ENCODE measurements around the gene LSM7.
"Not testable (repeated sequence)": the region's sequence is repeated elsewhere in the genome, so short reads cannot be mapped to it uniquely, and the experiment has no call there.

LSM7 gene

DNA sequence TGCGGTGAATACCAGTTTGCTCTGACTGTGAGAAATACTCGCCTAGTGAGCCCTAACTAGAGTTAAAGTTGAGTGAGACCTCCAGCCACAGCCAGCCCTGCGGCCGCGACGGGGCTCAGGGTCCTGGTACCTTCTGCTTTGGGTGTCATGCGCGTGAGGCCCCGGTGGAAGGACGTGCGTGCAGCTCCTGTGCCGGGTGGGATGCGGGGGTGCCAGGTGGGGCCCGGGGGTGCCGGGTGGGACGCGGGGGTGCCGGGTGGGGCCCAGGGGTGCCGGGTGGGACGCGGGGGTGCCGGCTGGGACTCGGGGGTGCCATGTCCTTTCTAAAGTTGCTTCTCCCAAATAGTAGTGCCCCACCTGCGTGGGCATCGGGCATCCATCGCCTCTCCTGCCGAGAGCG lies 23.2 kb upstream of the LSM7 start:
- Histone ChIP-seq H3K4me2 (ENCODE audit: low read length) (no peak overlapping the region), H4K20me1 (ENCODE audit: insufficient read depth, low read length) (no peaks in the 10 kb centered on the region), H3K4me1 (ENCODE audit: insufficient read depth, low read length, severe bottlenecking) (no peaks in the 10 kb centered on the region), H3K9me2 (ENCODE audit: low read depth, low read length) (no peaks in the 10 kb centered on the region), H3K27ac (ENCODE audit: low read depth, low read length, poor library complexity, severe bottlenecking) (no peak overlapping the region), H3K79me2 (ENCODE audit: insufficient read depth, low read length) (no peaks in the 10 kb centered on the region), H3F3A (ENCODE audit: insufficient read depth, low read length) (no peaks in the 10 kb centered on the region), H3K9me3 (ENCODE audit: low read length) (no peaks in the 10 kb centered on the region), H2AFZ (ENCODE audit: low read length) (no peak overlapping the region), H3K27me3 (ENCODE audit: insufficient read depth, low read length) (no peaks in the 10 kb centered on the region), H3K4me3 (ENCODE audit: low read depth, low read length, poor library complexity, severe bottlenecking) (no peak overlapping the region), H3K36me3 (ENCODE audit: insufficient read depth, low read length) (peaks cover 61% of the 10 kb centered on the region), H3K9ac (ENCODE audit: low read length) (no peak overlapping the region)
- no peak for TF ChIP-seq CTCF (IDR thresholded peaks at IDR 0.05; ENCODE audit: low read length)
- TF ChIP-seq EZH2 (IDR thresholded peaks at IDR 0.05; ENCODE audit: borderline replicate concordance, low read length), result no peak

GRCh38 chr19:2350656-2351055 lies 22.3 kb upstream of the LSM7 start:
- Histone ChIP-seq H3K9ac (ENCODE audit: low read length) (no peak overlapping the region), H2AFZ (ENCODE audit: low read length) (no peak overlapping the region), H4K20me1 (ENCODE audit: insufficient read depth, low read length) (no peaks in the 10 kb centered on the region), H3F3A (ENCODE audit: insufficient read depth, low read length) (no peaks in the 10 kb centered on the region), H3K36me3 (ENCODE audit: insufficient read depth, low read length) (peaks cover 70% of the 10 kb centered on the region), H3K4me1 (ENCODE audit: insufficient read depth, low read length, severe bottlenecking) (no peaks in the 10 kb centered on the region), H3K79me2 (ENCODE audit: insufficient read depth, low read length) (no peaks in the 10 kb centered on the region), H3K27ac (ENCODE audit: low read depth, low read length, poor library complexity, severe bottlenecking) (no peak overlapping the region), H3K9me2 (ENCODE audit: low read depth, low read length) (no peaks in the 10 kb centered on the region), H3K9me3 (ENCODE audit: low read length) (no peaks in the 10 kb centered on the region), H3K4me2 (ENCODE audit: low read length) (no peak overlapping the region), H3K27me3 (ENCODE audit: insufficient read depth, low read length) (no peaks in the 10 kb centered on the region), H3K4me3 (ENCODE audit: low read depth, low read length, poor library complexity, severe bottlenecking) (no peak overlapping the region)
- no peak for TF ChIP-seq EZH2 (IDR thresholded peaks at IDR 0.05; ENCODE audit: borderline replicate concordance, low read length)
- TF ChIP-seq CTCF (IDR thresholded peaks at IDR 0.05; ENCODE audit: low read length), result no peak

DNA sequence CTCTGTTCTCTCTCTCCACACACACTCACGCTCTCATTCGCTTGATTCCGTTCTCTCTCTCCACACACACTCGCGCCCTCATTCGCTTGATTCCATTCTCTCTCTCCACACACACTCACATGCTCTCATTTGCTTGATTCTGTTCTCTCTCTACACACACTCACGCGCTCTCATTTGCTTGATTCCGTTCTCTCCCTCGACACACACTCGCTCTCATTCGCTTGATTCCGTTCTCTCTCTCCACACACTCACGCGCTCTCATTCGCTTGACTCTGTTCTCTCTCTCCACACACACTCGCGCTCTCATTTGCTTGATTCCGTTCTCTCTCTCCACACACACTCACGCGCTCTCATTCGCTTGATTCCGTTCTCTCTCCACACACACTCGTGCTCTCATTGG lies 21.4 kb upstream of the LSM7 start:
- not testable (repeated sequence) for H3K4me2 ChIP-seq (ENCODE audit: low read length); H4K20me1 ChIP-seq (ENCODE audit: insufficient read depth, low read length); H3K27ac ChIP-seq (ENCODE audit: low read depth, low read length, poor library complexity, severe bottlenecking); H3K79me2 ChIP-seq (ENCODE audit: insufficient read depth, low read length); H3K4me1 ChIP-seq (ENCODE audit: insufficient read depth, low read length, severe bottlenecking); H3K4me3 ChIP-seq (ENCODE audit: low read depth, low read length, poor library complexity, severe bottlenecking); H3F3A ChIP-seq (ENCODE audit: insufficient read depth, low read length); H2AFZ ChIP-seq (ENCODE audit: low read length); H3K9me3 ChIP-seq (ENCODE audit: low read length); H3K9me2 ChIP-seq (ENCODE audit: low read depth, low read length); H3K9ac ChIP-seq (ENCODE audit: low read length); H3K27me3 ChIP-seq (ENCODE audit: insufficient read depth, low read length)
- H3K36me3 ChIP-seq (ENCODE audit: insufficient read depth, low read length), result peaks cover 74% of the 10 kb centered on the region

- no peaks in the 10 kb centered on the region for H3K9me3 ChIP-seq (ENCODE audit: low read length)
- H3K36me3 ChIP-seq (ENCODE audit: insufficient read depth, low read length), result peaks cover 60% of the 10 kb centered on the region
- H2AFZ ChIP-seq (ENCODE audit: low read length), result no peak overlapping the region
- no peak overlapping the region for H3K4me3 ChIP-seq (ENCODE audit: low read depth, low read length, poor library complexity, severe bottlenecking)
- no peaks in the 10 kb centered on the region for H3K4me1 ChIP-seq (ENCODE audit: insufficient read depth, low read length, severe bottlenecking)
- no peaks in the 10 kb centered on the region for H4K20me1 ChIP-seq (ENCODE audit: insufficient read depth, low read length)
- no peak overlapping the region for H3K27ac ChIP-seq (ENCODE audit: low read depth, low read length, poor library complexity, severe bottlenecking)
- H3K79me2 ChIP-seq (ENCODE audit: insufficient read depth, low read length), result no peaks in the 10 kb centered on the region
- no peak overlapping the region for H3K4me2 ChIP-seq (ENCODE audit: low read length)
- H3K9me2 ChIP-seq (ENCODE audit: low read depth, low read length), result no peaks in the 10 kb centered on the region
- no peaks in the 10 kb centered on the region for H3F3A ChIP-seq (ENCODE audit: insufficient read depth, low read length)
- no peaks in the 10 kb centered on the region for H3K27me3 ChIP-seq (ENCODE audit: insufficient read depth, low read length)
- TF ChIP-seq EZH2 (IDR thresholded peaks at IDR 0.05; ENCODE audit: borderline replicate concordance, low read length), result no peak
- TF ChIP-seq CTCF (IDR thresholded peaks at IDR 0.05; ENCODE audit: low read length), result no peak
- H3K9ac ChIP-seq (ENCODE audit: low read length), result no peak overlapping the region
Measured at GRCh38 chr19:2345794-2346663, 17.6 kb upstream of the LSM7 start.

Data from OCI-LY1 (cell line).